Panc1 (cell line): ENCODE data around the gene OTOP3. TPM values are rescaled to one million over a fixed set of nuclear protein-coding genes. Genes with fewer than 3 reads are reported as not detected.

ENCODE experiments used
- ATAC-seq: fragments of 200-7000 bp; cut with Tn5 transposase; 2 replicates; pipeline ENCODE4 v1.9.1; 2020; ENCODE audit warnings: mild to moderate bottlenecking, moderate library complexity
- BruUV-seq: library from RNA; stranded (reverse); fragments of 400-500 nt; replicated peaks from 2 replicates; lab custom pipeline; 2021; lab: Mats Ljungman, UMichigan
- CTCF ChIA-PET: fragments of 300-600 bp; sonication (Branson Sonifier 250); formaldehyde crosslinking; loops from one replicate; lab custom pipeline; 2022; ENCODE audit warnings: antibody characterized with exemption; lab: Charles Lee
- POLR2A ChIA-PET: fragments of 300-600 bp; sonication (Branson Sonifier 250); formaldehyde crosslinking; loops from one replicate; lab custom pipeline; 2022; ENCODE audit warnings: antibody characterized with exemption; lab: Charles Lee
- DNase-seq: peaks from one replicate; pipeline ENCODE4 v3.0.0-alpha.2; 2010; ENCODE audit warnings: low read depth, low spot score
- H3K27ac ChIP-seq: 2 replicates; pipeline ENCODE4 v1.5.1; 2011; ENCODE audit warnings: mild to moderate bottlenecking, low read length, inconsistent platforms
- H3K27me3 ChIP-seq: fragments of 200-500 bp; sonication (Bioruptor generic); 2 replicates; pipeline ENCODE4 v1.6.0; 2014; ENCODE audit warnings: low read length, inconsistent platforms; ENCODE audit not compliant: control insufficient read depth, insufficient read depth
- H3K36me3 ChIP-seq: fragments of 200-500 bp; sonication (Bioruptor generic); 2 replicates; pipeline ENCODE4 v1.5.1; 2014; ENCODE audit warnings: inconsistent platforms, mild to moderate bottlenecking, low read length, moderate library complexity; ENCODE audit not compliant: control insufficient read depth, insufficient read depth
- H3K4me1 ChIP-seq: 2 replicates; pipeline ENCODE4 v1.5.1; 2011; ENCODE audit warnings: inconsistent platforms, mild to moderate bottlenecking, low read length, moderate library complexity; ENCODE audit not compliant: control insufficient read depth, insufficient read depth
- H3K4me3 ChIP-seq, 2 experiments: 2 replicates each; pipeline ENCODE4 v1.5.1; 2011 to 2012; ENCODE audit warnings: low read depth in 2 of 2, low read length in 2 of 2, mild to moderate bottlenecking in 2 of 2, inconsistent platforms in 1 of 2, moderate library complexity in 1 of 2
- H3K9me3 ChIP-seq: fragments of 200-500 bp; sonication (Bioruptor generic); 2 replicates; pipeline ENCODE4 v1.5.1; 2014; ENCODE audit warnings: low read depth, mild to moderate bottlenecking, inconsistent platforms, low read length, moderate library complexity; ENCODE audit not compliant: control insufficient read depth, insufficient read depth
- POLR2AphosphoS5 ChIP-seq: IDR thresholded peaks from 2 replicates; pipeline ENCODE4 v1.6.1; 2012; ENCODE audit warnings: mild to moderate bottlenecking, low read depth, low read length, moderate library complexity
- SIN3A ChIP-seq: IDR thresholded peaks from 2 replicates; pipeline ENCODE4 v1.6.1; 2012; ENCODE audit warnings: low read depth, mild to moderate bottlenecking, low read length, moderate library complexity, borderline replicate concordance; ENCODE audit not compliant: insufficient read depth
- TCF7L2 ChIP-seq: IDR thresholded peaks from 2 replicates; pipeline ENCODE4 v1.6.1; 2011; ENCODE audit warnings: mild to moderate bottlenecking, low read depth, low read length, inconsistent platforms
- in situ Hi-C: cut with HindIII; loops from 2 replicates; pipeline ENCODE4 v1.10.0; 2016; ENCODE audit warnings: low sequenced_read_pairs, low pct_unique_long_range_greater_than_20kb
- intact Hi-C: fragments of 100-400 bp; cut with micrococcal nuclease; formaldehyde crosslinking; loops from one replicate; pipeline ENCODE4 v1.10.0; 2022; ENCODE audit not compliant: unreplicated experiment
- total RNA-seq: library from RNA; stranded (reverse); gene quantifications from one replicate; pipeline ENCODE4 v1.2.1, GENCODE V29; 2021; ENCODE audit not compliant: unreplicated experiment
- TF ChIP-seq, protein P1 (sequence below), 2 experiments: IDR thresholded peaks; 2 replicates each; pipeline ENCODE4 v1.6.1; 2011 to 2012; ENCODE audit warnings: low read depth in 2 of 2, control low read depth in 1 of 2, low read length in 1 of 2, mild to moderate bottlenecking in 1 of 2, moderate library complexity in 1 of 2; ENCODE audit not compliant: insufficient read depth in 1 of 2
- TF ChIP-seq, protein P2 (sequence below): fragments of 450-650 bp; IDR thresholded peaks from 2 replicates; pipeline ENCODE4 v1.5.1; 2017; ENCODE audit warnings: mild to moderate bottlenecking

The OTOP3 gene
- total RNA-seq, 1 experiment from 2014 or later = not detected

DNA sequence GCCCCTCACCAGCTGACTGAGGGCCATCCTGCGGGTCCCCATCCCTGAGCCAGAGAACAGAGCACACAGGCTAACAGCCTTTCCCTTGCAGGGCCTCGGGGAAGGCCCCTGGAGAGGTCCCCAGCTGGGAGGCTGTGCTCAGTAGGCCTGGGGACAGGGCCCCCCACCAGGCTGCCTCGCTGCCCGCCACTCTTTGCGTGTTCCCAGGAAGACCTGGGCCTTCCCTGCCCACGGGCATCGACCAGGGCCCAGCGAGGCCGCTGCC, 36.1 kb downstream of the OTOP3 start:
- H3K36me3 ChIP-seq = no peaks in the 10 kb centered on the region
- no TSS peak for BruUV-seq
- no peak overlapping the region for H3K27ac ChIP-seq
- in situ Hi-C loops = no loop called here
- H3K27me3 ChIP-seq = no peaks in the 10 kb centered on the region
- H3K9me3 ChIP-seq = no peaks in the 10 kb centered on the region
- ATAC-seq (peak; percentile 37), DNase-seq (no peak)
- ChIA-PET POLR2A (no interaction called here), CTCF (interaction anchor here (0.5 to 1.8 kb wide), 5 partner anchors 10 to 321 kb away, joined by 3 to 10 read pairs (median 3); partner anchors contain the start of gene OTOP2)
- intact Hi-C loops = loop anchor here (10.0 kb wide), 1 partner anchor 133 kb away; the partner anchor contains the start of gene ARMC7
- TF ChIP-seq POLR2AphosphoS5 = no peak
- TF ChIP-seq, protein P1, sequence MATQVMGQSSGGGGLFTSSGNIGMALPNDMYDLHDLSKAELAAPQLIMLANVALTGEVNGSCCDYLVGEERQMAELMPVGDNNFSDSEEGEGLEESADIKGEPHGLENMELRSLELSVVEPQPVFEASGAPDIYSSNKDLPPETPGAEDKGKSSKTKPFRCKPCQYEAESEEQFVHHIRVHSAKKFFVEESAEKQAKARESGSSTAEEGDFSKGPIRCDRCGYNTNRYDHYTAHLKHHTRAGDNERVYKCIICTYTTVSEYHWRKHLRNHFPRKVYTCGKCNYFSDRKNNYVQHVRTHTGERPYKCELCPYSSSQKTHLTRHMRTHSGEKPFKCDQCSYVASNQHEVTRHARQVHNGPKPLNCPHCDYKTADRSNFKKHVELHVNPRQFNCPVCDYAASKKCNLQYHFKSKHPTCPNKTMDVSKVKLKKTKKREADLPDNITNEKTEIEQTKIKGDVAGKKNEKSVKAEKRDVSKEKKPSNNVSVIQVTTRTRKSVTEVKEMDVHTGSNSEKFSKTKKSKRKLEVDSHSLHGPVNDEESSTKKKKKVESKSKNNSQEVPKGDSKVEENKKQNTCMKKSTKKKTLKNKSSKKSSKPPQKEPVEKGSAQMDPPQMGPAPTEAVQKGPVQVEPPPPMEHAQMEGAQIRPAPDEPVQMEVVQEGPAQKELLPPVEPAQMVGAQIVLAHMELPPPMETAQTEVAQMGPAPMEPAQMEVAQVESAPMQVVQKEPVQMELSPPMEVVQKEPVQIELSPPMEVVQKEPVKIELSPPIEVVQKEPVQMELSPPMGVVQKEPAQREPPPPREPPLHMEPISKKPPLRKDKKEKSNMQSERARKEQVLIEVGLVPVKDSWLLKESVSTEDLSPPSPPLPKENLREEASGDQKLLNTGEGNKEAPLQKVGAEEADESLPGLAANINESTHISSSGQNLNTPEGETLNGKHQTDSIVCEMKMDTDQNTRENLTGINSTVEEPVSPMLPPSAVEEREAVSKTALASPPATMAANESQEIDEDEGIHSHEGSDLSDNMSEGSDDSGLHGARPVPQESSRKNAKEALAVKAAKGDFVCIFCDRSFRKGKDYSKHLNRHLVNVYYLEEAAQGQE (IDR thresholded peaks at IDR 0.05; ENCODE audit: insufficient read depth in 1 of 2, low read depth in 2 of 2, low read length in 1 of 2) = no peak
- TF ChIP-seq, protein P2, sequence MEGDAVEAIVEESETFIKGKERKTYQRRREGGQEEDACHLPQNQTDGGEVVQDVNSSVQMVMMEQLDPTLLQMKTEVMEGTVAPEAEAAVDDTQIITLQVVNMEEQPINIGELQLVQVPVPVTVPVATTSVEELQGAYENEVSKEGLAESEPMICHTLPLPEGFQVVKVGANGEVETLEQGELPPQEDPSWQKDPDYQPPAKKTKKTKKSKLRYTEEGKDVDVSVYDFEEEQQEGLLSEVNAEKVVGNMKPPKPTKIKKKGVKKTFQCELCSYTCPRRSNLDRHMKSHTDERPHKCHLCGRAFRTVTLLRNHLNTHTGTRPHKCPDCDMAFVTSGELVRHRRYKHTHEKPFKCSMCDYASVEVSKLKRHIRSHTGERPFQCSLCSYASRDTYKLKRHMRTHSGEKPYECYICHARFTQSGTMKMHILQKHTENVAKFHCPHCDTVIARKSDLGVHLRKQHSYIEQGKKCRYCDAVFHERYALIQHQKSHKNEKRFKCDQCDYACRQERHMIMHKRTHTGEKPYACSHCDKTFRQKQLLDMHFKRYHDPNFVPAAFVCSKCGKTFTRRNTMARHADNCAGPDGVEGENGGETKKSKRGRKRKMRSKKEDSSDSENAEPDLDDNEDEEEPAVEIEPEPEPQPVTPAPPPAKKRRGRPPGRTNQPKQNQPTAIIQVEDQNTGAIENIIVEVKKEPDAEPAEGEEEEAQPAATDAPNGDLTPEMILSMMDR = no peak
- no peak for TF ChIP-seq TCF7L2
- TF ChIP-seq SIN3A = no peak
- peak overlapping the region; percentile 52 to 58 for H3K4me3 ChIP-seq
- peaks cover 4% of the 10 kb centered on the region; the same call in 1 of the 2 replicates for H3K4me1 ChIP-seq

DNA sequence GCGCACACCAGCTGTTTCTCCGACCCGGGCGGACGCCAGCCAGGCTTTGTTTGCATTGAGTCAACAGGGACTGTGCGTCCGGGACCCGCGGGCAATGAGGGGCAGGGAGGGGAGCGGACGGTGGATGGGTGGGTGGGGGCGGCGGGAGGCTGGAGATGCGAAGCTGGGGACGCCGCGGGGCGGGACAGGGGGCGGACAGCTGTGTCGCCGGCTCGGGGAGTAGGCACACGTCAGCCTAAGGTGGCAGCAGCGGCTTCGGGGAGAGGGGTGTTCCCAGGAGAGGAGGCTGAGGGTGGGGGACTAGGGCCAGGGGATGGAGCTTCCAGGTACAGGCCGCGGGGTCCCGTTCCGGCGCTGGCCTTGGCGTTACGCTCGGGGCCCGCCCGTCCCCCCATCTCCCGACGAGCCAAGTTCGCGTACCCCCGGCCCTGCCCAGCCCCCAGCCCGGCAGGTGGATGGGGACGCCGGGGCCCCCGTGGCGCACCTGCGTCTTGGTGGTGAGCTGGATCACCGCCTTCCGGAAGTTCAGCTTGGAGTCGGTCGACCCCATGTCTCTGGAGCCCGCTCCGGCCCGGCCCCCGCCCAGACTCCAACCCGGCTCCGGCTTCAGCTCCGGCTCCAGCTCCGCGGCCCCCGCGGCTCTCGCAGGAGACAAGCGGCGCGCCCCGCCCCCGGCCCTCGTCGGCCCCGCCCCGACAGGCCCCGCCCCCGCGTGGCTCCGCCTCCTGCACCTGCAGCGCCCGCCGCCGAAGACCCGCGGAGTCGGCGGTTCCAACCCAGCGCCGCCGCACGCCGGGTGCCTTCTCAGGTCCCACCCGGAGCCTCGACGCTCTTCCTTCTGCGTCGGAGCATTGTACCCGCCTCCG, 36.6 kb downstream of the OTOP3 start, which contains the start of gene HID1:
Gene HID1 (minus strand): TSS at position 653 of the 866 bp plus-strand sequence. CDS start 103 bp downstream, at position 550.
- H3K27ac ChIP-seq = no peak within 1 kb of the TSS
- no TSS peak for BruUV-seq
- no peaks in the 10 kb centered on the region for H3K27me3 ChIP-seq
- TF ChIP-seq SIN3A (peak; percentile 35; the same call in 1 of the 2 replicates), POLR2AphosphoS5 (no peak)
- TF ChIP-seq, protein P2 = no peak
- TF ChIP-seq, protein P1 (IDR thresholded peaks at IDR 0.05; ENCODE audit: insufficient read depth in 1 of 2, low read depth in 2 of 2, low read length in 1 of 2) = no peak
- H3K36me3 ChIP-seq = no peaks in the 10 kb centered on the region
- peak; percentile 87 for ATAC-seq
- peak within 1 kb of the TSS; percentile 52 to 58 for H3K4me3 ChIP-seq
- H3K4me1 ChIP-seq = peaks cover 4% of the 10 kb centered on the region; the same call in 1 of the 2 replicates
- no peaks in the 10 kb centered on the region for H3K9me3 ChIP-seq
- intact Hi-C loops (loop anchor here (10.0 kb wide), 1 partner anchor 132 kb away; the partner anchor contains the start of gene ARMC7), in situ Hi-C loops (no loop called here)
- no peak for DNase-seq
- CTCF ChIA-PET = interaction anchor here (0.6 to 1.8 kb wide), 7 partner anchors 8 to 111 kb away, joined by 3 to 10 read pairs (median 3); partner anchors contain the start of gene OTOP2
- POLR2A ChIA-PET = interaction anchor here (0.6 to 0.8 kb wide), 4 partner anchors 40 to 453 kb away, joined by 3 to 10 read pairs (median 6); partner anchors contain the start of genes FDXR and MRPL58
